HG02852 (cell line): ENCODE data around the gene SLC7A11.
"Not testable (repeated sequence)": the region's sequence is repeated elsewhere in the genome, so short reads cannot be mapped to it uniquely, and the experiment has no call there.

Experiments
- ATAC-seq: cut with Tn5 transposase; IDR thresholded peaks from one replicate; pipeline ENCODE4 v1.9.1; 2021; ENCODE audit warnings: mild to moderate bottlenecking, moderate library complexity; ENCODE audit not compliant: unreplicated experiment

SLC7A11 gene

GRCh38 chr4:138210576-138210975 lies 31.6 kb downstream of the SLC7A11 start:
- not testable (repeated sequence) for ATAC-seq

GRCh38 chr4:138209094-138209493 lies 33.1 kb downstream of the SLC7A11 start:
- no peak for ATAC-seq

GRCh38 chr4:138205531-138206233 lies 36.5 kb downstream of the SLC7A11 start:
- ATAC-seq: no peak

GRCh38 chr4:138204507-138204906 lies 37.6 kb downstream of the SLC7A11 start:
- no peak for ATAC-seq

- ATAC-seq: no peak
Observed at GRCh38 chr4:138202686-138203085, 39.5 kb downstream of the SLC7A11 start.

GRCh38 chr4:138200236-138200590 lies 41.9 kb downstream of the SLC7A11 start:
- peak; percentile 54 for ATAC-seq

GRCh38 chr4:138199568-138200235 lies 42.4 kb downstream of the SLC7A11 start:
- ATAC-seq: peak; percentile 67

GRCh38 chr4:138196153-138196552 lies 46.0 kb downstream of the SLC7A11 start:
- no peak for ATAC-seq

- no peak for ATAC-seq
Observed at GRCh38 chr4:138193963-138194362, 48.2 kb downstream of the SLC7A11 start.

GRCh38 chr4:138192113-138192512 lies 50.0 kb downstream of the SLC7A11 start:
- no peak for ATAC-seq

- peak; percentile 100 for ATAC-seq
Observed at GRCh38 chr4:138190452-138190858, 51.7 kb downstream of the SLC7A11 start.

GRCh38 chr4:138189206-138189605 lies 52.9 kb downstream of the SLC7A11 start:
- ATAC-seq: no peak

- no peak for ATAC-seq
Observed at GRCh38 chr4:138188406-138189084, 53.6 kb downstream of the SLC7A11 start.

- no peak for ATAC-seq
Observed at GRCh38 chr4:138185859-138186645, 56.1 kb downstream of the SLC7A11 start.

GRCh38 chr4:138184886-138185285 lies 57.3 kb downstream of the SLC7A11 start:
- no peak for ATAC-seq

- ATAC-seq: peak; percentile 74
Observed at GRCh38 chr4:138182838-138183426, 59.2 kb downstream of the SLC7A11 start.

- no peak for ATAC-seq
Observed at GRCh38 chr4:138181287-138181686, 60.9 kb downstream of the SLC7A11 start.

- no peak for ATAC-seq
Observed at GRCh38 chr4:138178566-138178965, 63.6 kb downstream of the SLC7A11 start.

GRCh38 chr4:138177278-138177968 lies 64.7 kb downstream of the SLC7A11 start:
- no peak for ATAC-seq
